Measurements from ENCODE around the gene RPRD1B. TPM values are rescaled to one million over a fixed set of nuclear protein-coding genes. Genes with fewer than 3 reads are reported as not detected.
A peak's percentile ranks its signal among the peaks of the same experiment; 100 is the strongest.

The RPRD1B gene
- total RNA-seq, 1 donor from 2014 or later = 37.7 TPM

GRCh38 chr20:38128691-38129090 is 95.1 kb downstream of the RPRD1B start:
- Histone ChIP-seq H3K27ac (no peak overlapping the region), H2AFZ (replicated peaks) (no peak overlapping the region), H3F3A (ENCODE audit: low read depth) (peaks cover 7% of the 10 kb centered on the region), H3K9me3 (ENCODE audit: low read depth) (no peaks in the 10 kb centered on the region), H3K27me3 (no peaks in the 10 kb centered on the region), H3K4me2 (no peak overlapping the region), H3K4me1 (no peaks in the 10 kb centered on the region), H3K79me2 (ENCODE audit: low read depth) (no peaks in the 10 kb centered on the region), H3K36me3 (no peaks in the 10 kb centered on the region), H4K20me1 (ENCODE audit: low read depth) (no peaks in the 10 kb centered on the region), H3K4me3 (no peak overlapping the region), H3K9ac (no peak overlapping the region)
- H3K36me3 Mint-ChIP-seq = no peaks in the 10 kb centered on the region
- no peak overlapping the region for H3K4me3 Mint-ChIP-seq
- H3K9me3 Mint-ChIP-seq = no peaks in the 10 kb centered on the region
- TF ChIP-seq CTCF (IDR thresholded peaks at IDR 0.05) (no peak), EZH2phosphoT487 (IDR thresholded peaks at IDR 0.05) (no peak), EZH2 (IDR thresholded peaks at IDR 0.05) (no peak)
- peaks cover 10% of the 10 kb centered on the region for H3K4me1 Mint-ChIP-seq
- DNase-seq (ENCODE audit: low spot score) = no peak
- H3K27ac Mint-ChIP-seq = no peak overlapping the region
- peaks cover 5% of the 10 kb centered on the region for H3K27me3 Mint-ChIP-seq (ENCODE audit: insufficient read depth, low read depth)

- Histone ChIP-seq H3K9me3 (ENCODE audit: low read depth) (no peaks in the 10 kb centered on the region), H2AFZ (replicated peaks) (no peak overlapping the region), H4K20me1 (ENCODE audit: low read depth) (no peaks in the 10 kb centered on the region), H3K79me2 (ENCODE audit: low read depth) (no peaks in the 10 kb centered on the region), H3K4me2 (no peak overlapping the region), H3K27ac (no peak overlapping the region), H3K9ac (no peak overlapping the region), H3K36me3 (no peaks in the 10 kb centered on the region), H3K4me1 (no peaks in the 10 kb centered on the region), H3K27me3 (no peaks in the 10 kb centered on the region), H3F3A (ENCODE audit: low read depth) (peaks cover 5% of the 10 kb centered on the region), H3K4me3 (no peak overlapping the region)
- Mint-ChIP-seq H3K4me3 (no peak overlapping the region), H3K4me1 (peaks cover 13% of the 10 kb centered on the region), H3K27me3 (ENCODE audit: insufficient read depth, low read depth) (peaks cover 5% of the 10 kb centered on the region), H3K27ac (no peak overlapping the region), H3K36me3 (no peaks in the 10 kb centered on the region), H3K9me3 (no peaks in the 10 kb centered on the region)
- no peak for DNase-seq (ENCODE audit: low spot score)
- no peak for TF ChIP-seq CTCF (IDR thresholded peaks at IDR 0.05)
- no peak for TF ChIP-seq EZH2phosphoT487 (IDR thresholded peaks at IDR 0.05)
- TF ChIP-seq EZH2 (IDR thresholded peaks at IDR 0.05) = no peak
These were observed 95.8 kb downstream of the RPRD1B start for GRCh38 chr20:38129248-38129865.

GRCh38 chr20:38129893-38130609 is 96.5 kb downstream of the RPRD1B start:
- H3K4me1 ChIP-seq = no peaks in the 10 kb centered on the region
- H3K4me3 Mint-ChIP-seq = no peak overlapping the region
- no peak for DNase-seq (ENCODE audit: low spot score)

More at GRCh38 chr20:38129893-38130609, 96.5 kb downstream of the RPRD1B start:
- TF ChIP-seq CTCF (IDR thresholded peaks at IDR 0.05) (no peak), EZH2phosphoT487 (IDR thresholded peaks at IDR 0.05) (no peak), EZH2 (IDR thresholded peaks at IDR 0.05) (no peak)
- peaks cover 5% of the 10 kb centered on the region for H3K27me3 Mint-ChIP-seq (ENCODE audit: insufficient read depth, low read depth)
- Histone ChIP-seq H4K20me1 (ENCODE audit: low read depth) (no peaks in the 10 kb centered on the region), H3K79me2 (ENCODE audit: low read depth) (no peaks in the 10 kb centered on the region), H3K27ac (no peak overlapping the region), H3K9ac (no peak overlapping the region), H3K9me3 (ENCODE audit: low read depth) (no peaks in the 10 kb centered on the region), H3K36me3 (no peaks in the 10 kb centered on the region), H3K4me2 (no peak overlapping the region), H3K4me3 (no peak overlapping the region), H3K27me3 (no peaks in the 10 kb centered on the region), H3F3A (ENCODE audit: low read depth) (no peaks in the 10 kb centered on the region), H2AFZ (replicated peaks) (no peak overlapping the region)
- H3K27ac Mint-ChIP-seq = peak overlapping the region; percentile 67
- peaks cover 17% of the 10 kb centered on the region for H3K4me1 Mint-ChIP-seq
- no peaks in the 10 kb centered on the region for H3K36me3 Mint-ChIP-seq
- no peaks in the 10 kb centered on the region for H3K9me3 Mint-ChIP-seq
